ENCODE measurements around the gene PRRX2. TPM values are rescaled to one million over a fixed set of nuclear protein-coding genes. Genes with fewer than 3 reads are reported as not detected.
"Not testable (repeated sequence)": the region's sequence is repeated elsewhere in the genome, so short reads cannot be mapped to it uniquely, and the experiment has no call there.

Gene PRRX2
- total RNA-seq, 1 experiment from 2014 or later = not detected

DNA sequence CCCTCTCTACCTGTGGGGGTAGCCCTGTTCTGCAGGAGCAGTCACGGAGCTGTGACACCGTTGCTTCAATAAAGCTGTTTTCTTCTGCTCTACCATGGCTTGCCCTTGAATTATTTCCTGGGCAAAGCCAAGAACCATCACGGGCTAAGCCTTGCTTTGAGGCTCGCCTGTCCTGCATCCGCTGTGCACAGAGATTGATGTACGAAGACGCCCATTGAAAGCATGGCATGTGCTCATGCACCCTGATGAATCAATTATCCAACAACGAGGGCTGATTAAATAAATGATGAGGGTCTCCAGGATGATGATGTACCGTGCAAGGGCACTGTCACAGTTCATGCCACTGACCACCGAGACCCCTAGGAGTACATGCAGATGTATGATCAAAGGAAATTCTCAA lies 66.7 kb downstream of the PRRX2 start:
- DNase-seq (ENCODE audit: low spot score) = no peak

DNA sequence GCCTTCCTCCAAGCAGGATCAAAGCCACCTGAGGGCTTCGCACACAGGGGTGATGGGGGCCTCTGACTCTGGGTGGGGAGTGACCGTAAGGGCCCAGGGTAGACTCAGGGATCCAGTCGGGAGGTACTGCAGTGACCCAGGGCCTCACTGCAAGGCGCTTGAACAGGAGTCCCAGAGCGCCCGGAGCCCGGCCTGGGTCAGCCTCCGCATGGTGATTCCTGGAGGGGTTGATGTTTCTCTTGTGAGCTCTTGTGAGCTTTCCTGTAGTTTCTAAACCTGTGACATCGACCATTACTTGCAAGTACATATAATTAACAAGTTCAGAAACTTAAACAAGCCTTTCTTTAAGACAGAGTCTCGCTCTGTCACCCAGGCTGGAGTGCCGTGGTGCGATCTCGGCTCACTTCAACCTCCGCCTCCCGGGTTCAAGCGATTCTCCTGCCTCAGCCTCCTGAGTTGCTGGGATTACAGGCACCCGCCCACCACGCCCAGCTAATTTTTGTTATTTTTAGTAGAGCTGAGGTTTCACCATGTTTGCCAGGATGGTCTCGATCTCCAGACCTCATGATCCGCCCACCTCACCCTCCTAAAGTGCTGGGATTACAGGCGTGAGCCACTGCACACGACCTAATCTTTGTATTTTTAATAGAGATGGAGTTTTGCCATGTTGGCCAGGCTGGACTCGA lies 67.6 kb downstream of the PRRX2 start:
- DNase-seq (ENCODE audit: low spot score) = no peak

DNA sequence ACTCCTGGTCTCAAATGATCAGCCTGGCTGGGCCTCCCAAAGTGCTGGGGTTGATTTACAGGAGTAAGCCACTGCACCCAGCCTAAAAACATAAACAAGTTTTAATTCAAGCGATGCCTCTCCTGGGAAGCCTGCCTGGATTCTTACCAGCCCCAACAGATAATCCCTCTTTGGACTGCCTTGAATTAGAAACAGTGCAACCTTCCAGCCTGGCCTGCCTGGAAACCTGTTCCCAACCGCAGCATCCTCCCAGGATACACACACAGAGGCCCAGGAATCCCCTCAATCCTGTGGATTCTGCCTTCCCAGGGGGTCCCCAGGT lies 68.1 kb downstream of the PRRX2 start:
- no peak for DNase-seq (ENCODE audit: low spot score)

DNA sequence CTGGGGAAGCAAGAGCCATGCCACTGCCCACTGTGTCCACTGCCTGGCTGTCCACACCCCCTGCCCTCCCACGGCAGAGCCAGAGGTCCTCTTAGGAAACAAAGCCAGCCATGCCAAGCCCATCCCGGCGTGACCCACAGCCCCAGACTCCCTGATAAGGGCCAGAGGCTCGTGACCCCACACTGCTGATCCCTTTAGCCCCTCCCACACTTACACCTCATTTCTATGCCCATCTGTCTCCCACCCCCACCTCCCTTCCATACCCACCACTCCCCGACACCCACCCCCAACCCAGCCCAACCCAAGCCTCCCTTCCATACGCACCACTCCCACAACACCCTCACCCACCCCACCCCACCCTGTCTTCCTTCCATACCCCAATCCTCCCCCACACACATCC lies 70.1 kb downstream of the PRRX2 start:
- no peak for DNase-seq (ENCODE audit: low spot score)

DNA sequence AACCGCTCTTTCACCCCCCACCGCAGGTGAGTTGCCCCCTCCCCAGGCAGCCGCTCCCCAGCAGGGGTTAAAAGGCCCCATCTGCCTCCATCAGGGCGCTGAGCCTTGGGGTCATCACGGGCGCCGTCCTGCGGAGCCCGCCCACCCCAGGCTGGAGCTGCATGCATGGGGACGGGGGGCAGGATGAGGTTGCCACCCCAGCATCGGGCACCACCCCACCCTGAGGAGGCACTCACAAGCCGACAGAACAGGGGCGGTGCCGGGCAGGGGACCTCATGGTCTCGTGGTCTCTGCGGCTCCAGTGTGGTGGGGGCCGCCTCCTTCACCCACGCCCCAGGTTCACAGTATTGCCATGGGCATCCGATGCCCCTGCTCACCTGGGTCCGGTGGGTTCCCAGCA lies 70.9 kb downstream of the PRRX2 start:
- DNase-seq (ENCODE audit: low spot score) = no peak

DNA sequence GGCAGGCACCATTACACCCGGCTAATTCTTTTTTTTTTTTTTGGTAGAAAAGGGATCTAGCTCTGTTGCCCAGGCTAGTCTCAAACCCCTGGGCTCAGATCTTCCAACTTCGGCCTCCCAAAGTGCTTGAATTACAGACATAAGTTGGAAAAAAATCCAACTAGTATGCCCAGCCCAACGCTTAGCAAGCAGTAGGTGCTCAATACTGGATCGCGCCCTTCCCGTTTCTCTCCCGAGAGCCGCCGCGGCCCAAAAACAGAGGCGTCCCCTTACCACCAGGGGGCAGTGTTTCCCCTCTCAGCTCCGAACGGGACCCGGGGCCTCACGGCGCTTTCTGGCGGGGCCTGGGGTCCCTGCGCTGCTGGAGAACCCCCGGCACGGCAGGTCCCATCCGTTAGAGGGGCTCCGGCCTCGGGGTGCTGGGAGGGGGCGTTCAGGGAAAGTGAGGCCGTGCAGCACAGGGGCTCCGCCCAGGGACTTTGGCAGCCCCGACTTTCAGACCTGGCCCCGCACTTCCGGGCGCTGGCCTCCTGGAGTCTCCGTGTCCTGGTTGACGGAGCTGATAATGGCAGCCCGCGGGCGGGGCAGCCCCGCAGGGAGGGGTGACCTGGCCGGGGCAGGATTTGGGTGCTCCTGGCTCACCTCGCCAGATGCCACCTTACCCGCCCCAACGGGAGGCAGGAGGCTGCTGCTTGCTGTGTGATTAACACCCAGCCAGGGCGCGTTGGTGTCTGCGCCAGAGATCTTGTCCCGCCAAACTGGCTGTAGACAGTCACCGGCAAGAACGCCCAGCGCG lies 72.2 kb downstream of the PRRX2 start:
- peak; percentile 58 for DNase-seq (ENCODE audit: low spot score)

DNA sequence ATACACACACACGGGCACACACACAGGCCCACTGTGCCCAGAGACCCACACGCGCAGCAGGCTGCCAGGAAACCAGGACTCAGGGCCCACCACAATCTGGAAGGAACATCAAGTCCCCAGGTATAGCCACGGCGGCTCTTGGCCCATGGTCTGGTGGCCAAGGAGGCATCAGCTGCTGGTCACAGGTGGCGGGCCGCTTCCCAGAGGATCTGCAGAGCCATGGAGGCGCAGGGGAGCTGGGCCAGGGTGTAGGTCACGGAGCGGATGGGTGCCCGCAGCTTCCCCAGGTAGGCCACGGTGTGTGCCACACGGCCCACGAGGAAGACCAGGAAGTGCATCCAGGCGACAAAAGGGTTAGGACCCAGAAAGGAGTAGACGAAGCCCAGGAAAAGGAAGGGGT lies 74.0 kb downstream of the PRRX2 start:
- DNase-seq (ENCODE audit: low spot score) = no peak

DNA sequence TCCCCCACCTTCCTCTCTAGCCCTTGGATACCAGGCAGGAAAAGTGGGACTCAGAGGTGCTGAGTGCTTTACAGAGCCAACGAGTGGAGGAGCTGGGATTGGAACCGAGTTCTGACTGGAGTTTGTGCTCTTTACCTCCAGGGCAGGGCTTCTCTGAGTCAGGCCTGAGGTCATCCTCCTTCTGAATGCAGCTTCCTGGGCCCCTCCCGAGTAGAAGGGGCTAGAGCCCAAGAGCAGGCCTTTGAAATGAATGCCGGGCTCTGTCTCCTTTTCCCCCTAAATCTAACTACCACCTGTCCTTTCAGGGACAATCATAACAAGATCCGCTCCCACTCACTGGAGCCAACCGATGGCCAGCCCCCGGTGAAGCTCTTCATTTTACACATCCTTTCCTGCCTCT lies 74.7 kb downstream of the PRRX2 start:
- DNase-seq (ENCODE audit: low spot score) = no peak

DNA sequence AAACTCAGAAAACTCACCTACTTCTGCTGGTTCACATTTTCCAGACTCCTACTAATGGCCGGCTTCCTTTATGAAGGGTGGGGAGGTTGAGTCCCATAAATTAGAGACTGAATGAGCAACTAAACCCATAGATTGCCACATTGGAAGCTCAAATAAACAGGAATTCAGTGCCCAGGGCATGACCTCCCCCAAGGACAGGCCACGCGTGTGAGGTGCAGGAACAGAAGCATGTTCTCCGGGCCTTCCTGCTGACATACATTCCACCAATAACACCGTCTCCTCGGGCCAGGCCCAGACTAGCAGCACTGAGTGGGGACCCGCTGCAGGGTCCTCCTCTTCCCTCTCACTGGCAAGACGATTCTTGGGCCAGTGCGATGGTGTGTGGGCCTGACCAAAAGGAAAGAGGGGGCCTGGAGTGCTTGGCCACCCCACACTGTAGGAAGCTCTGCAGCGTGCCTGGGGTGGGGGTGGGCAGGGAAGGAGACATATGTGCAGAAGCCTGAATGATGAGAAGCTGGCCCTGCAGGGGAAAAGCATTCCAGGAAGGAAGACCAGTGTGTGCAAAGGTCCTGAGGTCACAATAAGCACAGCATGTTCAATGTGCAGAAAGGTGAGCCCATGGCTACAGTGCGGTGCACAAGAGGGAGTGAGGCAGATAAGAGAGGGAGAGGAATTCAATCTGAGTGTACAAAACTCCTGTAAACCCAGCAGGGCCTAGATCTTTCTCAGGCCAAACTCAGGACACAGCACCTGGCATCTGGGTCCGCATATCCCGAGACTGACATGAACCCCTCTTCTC lies 75.4 kb downstream of the PRRX2 start:
- DNase-seq (ENCODE audit: low spot score) = no peak

DNA sequence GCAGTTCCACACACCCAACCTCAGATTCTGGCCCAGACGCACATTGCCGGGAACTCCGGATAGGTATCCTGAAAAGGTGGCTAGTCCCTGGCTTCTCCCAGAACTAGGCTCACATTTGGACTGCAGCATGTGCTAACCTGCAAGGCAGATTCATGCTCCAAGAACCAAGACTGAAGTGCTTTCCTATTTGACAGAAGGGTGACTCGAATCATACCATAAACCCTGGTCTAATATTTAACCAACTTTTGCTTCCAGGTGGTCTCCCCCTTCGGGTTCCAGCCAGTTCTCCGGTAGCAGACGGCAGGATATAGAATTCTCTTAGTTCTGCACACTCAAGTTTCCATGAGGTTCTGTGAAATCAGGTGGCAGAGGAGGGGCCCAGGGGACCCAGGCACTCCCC lies 79.8 kb downstream of the PRRX2 start:
- DNase-seq (ENCODE audit: low spot score) = no peak

DNA sequence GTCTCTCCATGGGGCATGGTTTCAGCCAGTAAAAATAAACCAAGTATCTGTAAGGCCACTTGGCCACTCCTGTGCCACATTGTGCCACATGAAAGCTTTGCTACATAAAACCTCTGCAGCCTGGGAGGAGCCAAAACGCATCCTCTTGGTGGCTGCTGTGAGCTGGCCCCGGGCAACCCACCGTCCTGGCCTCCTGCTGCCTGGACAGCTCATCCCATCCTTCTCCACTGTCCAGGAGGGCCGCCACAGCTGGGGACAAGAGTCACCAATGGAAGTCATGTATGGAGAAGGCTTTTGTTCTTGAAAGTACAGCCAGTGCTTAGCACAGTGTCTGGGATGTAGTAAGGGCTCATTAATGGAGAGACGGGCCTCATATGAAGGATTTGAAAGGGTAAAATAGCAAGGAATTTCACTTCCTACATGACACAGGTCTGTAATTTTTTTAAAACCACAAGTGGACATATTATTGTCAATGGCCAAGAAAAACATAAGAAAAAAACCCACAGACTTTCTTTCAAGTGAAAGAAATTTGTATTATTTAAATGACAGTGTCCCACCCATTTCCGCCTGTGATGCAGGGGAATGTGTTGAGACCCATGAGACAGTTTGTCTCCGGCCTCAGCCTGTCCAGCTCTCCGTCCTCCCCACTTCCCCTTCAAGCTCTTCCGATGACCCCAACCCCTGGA lies 80.8 kb downstream of the PRRX2 start:
- peak; percentile 17 for DNase-seq (ENCODE audit: low spot score)

DNA sequence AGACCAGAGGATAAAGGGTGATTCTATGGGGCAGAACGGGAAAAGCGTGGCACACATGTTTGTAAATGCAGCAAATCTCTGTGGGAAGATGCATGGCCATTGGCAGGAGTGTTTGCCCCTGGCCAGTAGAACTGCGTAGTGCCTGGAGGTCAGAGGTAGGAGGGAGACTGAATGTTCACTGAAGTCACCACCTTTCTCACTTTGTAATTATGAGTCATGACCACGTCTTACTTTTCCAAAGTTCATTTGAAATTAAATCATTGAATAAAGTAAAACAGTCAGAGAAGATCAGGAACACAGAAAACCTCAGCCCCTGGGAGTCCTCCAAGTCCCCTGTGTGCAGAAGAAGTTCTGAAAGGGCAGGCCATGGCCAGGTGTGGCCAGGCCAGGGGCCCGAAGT lies 82.8 kb downstream of the PRRX2 start:
- DNase-seq (ENCODE audit: low spot score) = no peak

DNA sequence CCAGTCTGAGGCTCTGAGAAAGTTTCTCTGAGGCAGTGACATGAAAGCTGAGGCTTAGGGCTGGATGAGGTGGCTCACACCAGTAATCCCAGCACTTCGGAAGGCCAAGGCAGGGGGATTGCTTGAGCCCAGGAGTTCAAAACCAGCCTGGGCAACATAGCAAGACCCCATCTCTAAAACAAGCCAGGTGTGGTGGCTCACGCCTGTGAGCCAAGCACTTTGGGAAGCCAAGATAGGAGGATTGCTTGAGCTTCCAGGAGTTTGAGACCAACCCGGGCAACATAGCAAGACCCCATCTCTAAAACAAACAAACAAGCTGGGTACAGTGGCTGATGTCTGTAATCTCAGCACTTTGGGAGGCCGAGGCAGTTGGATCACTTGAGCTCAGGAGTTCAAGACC lies 83.6 kb downstream of the PRRX2 start:
- not testable (repeated sequence) for DNase-seq (ENCODE audit: low spot score)

DNA sequence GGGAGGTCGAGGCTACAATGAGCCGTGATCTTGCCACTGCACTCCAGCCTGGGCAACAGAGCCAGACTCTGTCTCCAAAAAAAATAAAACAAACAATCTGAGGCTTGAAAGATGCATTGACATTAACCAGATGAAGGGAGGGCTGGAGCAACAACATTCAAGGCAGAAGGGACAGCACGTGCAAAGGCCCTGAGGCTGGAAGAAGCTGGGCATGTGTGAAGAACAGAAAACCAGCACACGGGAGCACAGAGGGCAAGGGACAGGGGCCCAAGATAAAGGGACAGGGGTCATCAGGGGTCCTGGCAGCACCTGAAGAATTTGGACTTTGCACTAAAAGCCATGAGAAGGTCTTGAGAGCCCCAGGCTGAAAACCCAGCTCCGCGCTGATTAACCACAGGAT lies 84.1 kb downstream of the PRRX2 start:
- DNase-seq (ENCODE audit: low spot score) = no peak

DNA sequence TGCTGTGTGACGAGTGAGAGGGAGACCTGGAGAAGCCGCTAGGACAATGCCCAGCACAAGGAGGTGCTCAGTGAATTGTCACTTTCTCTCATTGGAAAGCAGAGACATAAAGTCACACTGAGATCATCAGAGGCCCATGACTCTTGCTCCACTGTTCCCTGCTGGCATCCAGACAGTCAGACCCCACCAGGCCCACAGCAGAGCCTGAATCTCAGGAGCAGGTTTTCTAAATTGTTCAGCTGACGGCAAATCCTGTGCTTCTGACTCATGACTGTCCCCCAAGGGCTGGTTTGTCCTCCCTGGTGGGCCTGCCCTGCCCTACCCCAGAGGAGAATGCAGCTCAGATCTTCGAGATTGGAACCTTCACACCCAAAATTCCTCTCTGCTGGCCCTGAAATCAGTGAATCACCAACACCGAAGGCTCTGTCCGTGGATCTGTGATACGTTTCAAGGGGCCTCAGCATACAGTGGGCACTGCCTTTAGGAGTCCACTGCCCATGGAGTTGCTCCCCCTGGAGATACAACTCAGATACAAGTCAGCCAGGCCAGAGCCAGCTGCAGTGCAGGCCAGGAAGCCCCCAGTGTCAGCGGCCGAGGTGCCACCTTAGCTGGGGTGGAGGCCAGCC lies 84.7 kb downstream of the PRRX2 start:
- DNase-seq (ENCODE audit: low spot score) = peak; percentile 57

DNA sequence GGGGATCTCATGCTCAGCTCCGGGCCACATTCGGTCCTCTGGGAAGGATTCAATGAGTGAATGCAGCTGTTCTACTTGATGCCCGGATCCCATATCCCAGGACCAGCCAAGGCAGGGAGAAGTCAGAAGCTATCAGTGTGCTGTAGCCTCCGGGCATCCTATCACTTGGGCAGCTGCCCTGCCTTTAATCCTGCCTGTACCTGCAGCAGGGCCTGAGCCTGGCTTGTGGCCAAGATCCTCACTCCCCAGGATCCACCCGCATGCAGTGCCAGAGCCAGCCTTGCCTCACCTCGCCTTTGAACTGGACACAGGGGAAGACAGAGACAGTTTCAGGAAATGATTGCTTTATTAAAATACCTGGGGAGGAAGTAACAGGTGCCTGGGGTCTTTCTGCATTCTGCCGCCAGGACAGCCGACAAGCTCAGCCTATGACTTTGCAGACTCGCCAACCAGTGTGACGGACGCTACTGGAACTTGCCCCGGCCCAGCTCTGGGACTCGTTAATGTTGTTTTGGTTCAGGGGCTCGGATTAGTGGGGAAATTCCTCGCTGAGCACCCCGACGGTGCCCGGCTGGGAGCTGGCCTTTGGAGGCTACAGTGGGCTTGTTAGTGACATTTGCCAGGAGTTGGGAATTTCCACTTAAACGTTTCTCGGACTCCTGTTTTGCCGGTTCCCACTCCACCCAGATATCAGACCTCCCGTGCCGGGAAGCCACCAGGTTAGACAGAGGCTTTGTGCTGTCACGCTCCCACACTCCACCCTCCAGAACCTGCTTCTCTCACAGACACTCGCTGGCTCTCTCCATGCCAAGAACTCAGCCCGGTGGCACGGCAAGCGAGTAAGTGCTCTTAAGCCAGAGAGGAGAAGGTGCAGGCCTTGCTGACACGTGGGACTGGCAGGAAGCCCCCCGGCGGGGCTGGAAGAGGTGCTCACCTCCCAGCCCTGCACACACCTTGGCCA lies 86.7 kb downstream of the PRRX2 start:
- no peak for DNase-seq (ENCODE audit: low spot score)

DNA sequence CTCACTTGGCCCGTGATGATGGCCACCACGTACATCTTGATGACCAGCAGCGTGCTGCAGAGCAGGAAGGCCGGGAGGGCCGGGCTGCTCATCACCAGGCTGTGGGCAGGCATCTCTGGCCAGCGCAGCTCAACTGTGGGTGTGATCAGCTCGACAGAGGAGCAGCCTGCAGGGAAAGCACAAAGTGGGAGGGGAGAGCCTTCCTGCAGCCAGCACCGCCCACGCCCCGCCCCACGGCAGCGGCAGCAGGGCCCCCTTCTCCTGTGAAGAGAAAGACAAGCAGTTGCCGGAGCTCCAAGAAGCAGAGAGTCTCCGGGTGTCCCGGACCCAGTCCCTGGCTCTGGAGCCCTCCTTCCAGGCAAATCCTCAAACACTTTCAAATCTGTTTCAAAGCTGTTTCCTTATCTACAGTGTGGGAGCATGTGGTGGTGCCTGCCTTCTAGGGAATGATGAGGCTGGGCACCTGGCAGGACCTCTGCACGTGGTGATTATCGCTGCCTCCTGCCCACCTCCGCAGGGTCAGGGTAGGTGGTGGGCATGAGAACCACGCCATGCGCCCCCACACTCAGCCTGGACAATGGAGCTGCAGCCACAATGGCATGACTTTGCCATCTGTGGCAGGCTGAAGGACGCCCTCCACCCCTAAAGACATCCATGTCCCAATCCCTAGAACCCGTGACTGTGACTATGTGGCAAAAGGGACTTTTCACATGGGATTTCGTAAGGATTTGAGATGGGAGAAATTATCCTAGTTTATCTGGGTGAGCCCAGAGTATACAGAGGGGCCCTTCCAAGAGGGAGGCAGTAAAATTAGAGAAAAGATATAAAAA lies 87.7 kb downstream of the PRRX2 start, which contains the start of gene PTGES:
TSS of gene PTGES (minus strand) at position 143 of the 830 bp plus-strand sequence. CDS start at position 113, 30 bp downstream.
- peak; percentile 80 for DNase-seq (ENCODE audit: low spot score)

DNA sequence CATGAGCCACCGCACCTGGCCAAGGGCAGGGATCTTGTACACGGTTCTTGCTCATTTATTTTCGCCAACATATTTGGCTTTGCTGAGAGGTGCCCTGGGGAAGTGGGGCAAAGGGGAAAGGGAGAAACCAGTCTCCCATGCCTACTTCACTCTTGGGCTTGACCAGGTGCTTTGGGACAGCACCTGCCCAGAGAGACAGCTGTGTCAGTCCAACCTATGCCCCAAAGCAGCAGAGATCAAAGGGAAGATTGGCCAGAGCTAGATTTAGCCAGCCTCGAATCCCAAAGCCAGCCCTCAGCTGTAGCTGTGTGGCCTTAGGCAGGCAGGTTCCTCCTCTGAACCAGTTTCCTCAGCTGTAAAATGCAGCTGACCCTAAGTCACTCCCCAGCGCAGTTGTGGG lies 89.7 kb downstream of the PRRX2 start:
- DNase-seq (ENCODE audit: low spot score) = no peak

DNA sequence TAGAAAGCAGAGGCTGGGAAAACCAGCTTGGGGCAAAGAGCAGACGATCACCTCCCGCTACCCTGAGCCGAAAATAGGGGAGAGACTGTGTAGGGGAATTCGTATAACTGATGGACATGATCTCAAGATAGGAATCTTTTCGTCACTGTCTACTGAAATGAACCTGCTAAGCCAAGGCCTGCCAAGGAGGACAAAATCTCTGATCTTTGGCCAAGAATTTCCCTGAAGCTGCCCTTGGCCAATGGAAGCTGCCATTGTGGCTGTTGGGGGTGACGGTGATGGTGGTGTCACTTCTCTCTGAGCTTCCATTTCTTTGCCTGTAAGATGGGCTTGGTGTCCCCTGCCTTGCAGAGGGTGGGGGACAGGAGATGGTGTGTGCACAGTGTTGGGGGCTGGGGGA lies 90.7 kb downstream of the PRRX2 start:
- DNase-seq (ENCODE audit: low spot score) = no peak

DNA sequence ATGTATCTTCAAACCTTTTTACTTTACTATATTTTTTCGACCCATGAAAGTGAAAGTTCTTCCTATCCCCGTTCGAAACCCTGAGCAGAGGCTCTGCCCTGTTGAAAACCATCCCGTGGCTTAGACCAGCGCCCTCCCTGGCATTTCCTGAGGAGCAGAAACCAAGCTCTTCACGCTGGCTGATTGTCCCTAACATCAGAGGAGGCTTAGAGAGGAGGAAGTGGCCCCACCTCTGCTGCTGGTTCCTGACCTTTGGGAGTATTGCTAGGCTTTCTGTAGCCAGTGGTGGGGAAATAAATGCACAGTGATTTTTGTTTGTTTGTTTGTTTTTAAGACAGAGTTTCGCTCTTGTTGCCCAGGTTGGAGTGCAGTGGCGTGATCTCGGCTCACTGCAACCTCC lies 91.6 kb downstream of the PRRX2 start:
- DNase-seq (ENCODE audit: low spot score) = no peak
